Right lobe of liver (tissue), 6 donors: ENCODE results near the gene ZBTB12. TPM values are rescaled to one million over a fixed set of nuclear protein-coding genes. Genes with fewer than 3 reads are reported as not detected.
A peak's percentile ranks its signal among the peaks of the same experiment; 100 is the strongest.
"Not testable (repeated sequence)": the region's sequence is repeated elsewhere in the genome, so short reads cannot be mapped to it uniquely, and the experiment has no call there.

Experiments used
- ATAC-seq, 4 donors: fragments of 200-7000 bp; cut with Tn5 transposase; one replicate each; pipeline ENCODE4 v1.9.1; 2020; ENCODE audit warnings: mild to moderate bottlenecking in 4 of 4, moderate library complexity in 4 of 4
- DNase-seq, 3 donors: peaks; one replicate each; pipeline ENCODE4 v3.0.0-alpha.2; 2020
- H3K27ac ChIP-seq, 3 donors: fragments of 200-600 bp; one replicate each; pipeline ENCODE4 v1.8.0; 2022
- H3K27me3 ChIP-seq, 2 donors: fragments of 200-600 bp; one replicate each; pipeline ENCODE4 v1.8.0; 2022
- H3K36me3 ChIP-seq, 4 donors: fragments of 200-600 bp; sonication (generic) in 1 of 4; one replicate each; pipeline versions ENCODE4 v1.5.1 to v1.8.0; 2017 to 2022; ENCODE audit warnings: control low read depth in 1 of 4
- H3K4me1 ChIP-seq, 4 donors: fragments of 200-600 bp; sonication (generic) in 1 of 4; one replicate each; pipeline versions ENCODE4 v1.5.1 to v1.8.0; 2017 to 2022; ENCODE audit warnings: control low read depth in 1 of 4
- H3K4me3 ChIP-seq, 3 donors: fragments of 200-600 bp; one replicate each; pipeline ENCODE4 v1.8.0; 2022
- H3K9me3 ChIP-seq, 4 donors: fragments of 200-600 bp; sonication (generic) in 1 of 4; one replicate each; pipeline versions ENCODE4 v1.5.1 to v1.8.0; 2017 to 2022; ENCODE audit warnings: control low read depth in 1 of 4
- POLR2A ChIP-seq: fragments of 450-650 bp; IDR thresholded peaks from one replicate; pipeline ENCODE4 v1.6.1; 2017; ENCODE audit warnings: antibody characterized with exemption, mild to moderate bottlenecking
- WGBS: methylation state at CpG from one replicate; pipeline ENCODE4 v1.1.6; 2018; ENCODE audit warnings: low coverage, low lambda C conversion rate; ENCODE audit not compliant: insufficient coverage; ENCODE audit errors: missing lambda C conversion rate; 5-methylcytosine and 5-hydroxymethylcytosine counted together
- intact Hi-C, 2 donors: fragments of 100-400 bp; cut with DNase I; formaldehyde crosslinking; loops; one replicate each; pipeline versions ENCODE4 v1.11.2 to v1.14.1; 2022
- total RNA-seq, 6 experiments: library from RNA; depleted of rRNA in 2 of 6; stranded (reverse); fragments of >200 nt in 2 of 6; fragmentation: NEBNext Ultra II Directional in 3 of 6; extraction: Animal tissue kit (Norgen Biotek cat#: 25700) in 3 of 6; gene quantifications; one replicate each; pipeline versions ENCODE4 v1.1.0 to v1.2.4, GENCODE V29; 2016 to 2023
- TF ChIP-seq, protein P1 (sequence below), 4 donors: fragments of 200-600 bp in 3 of 4; fragments of 450-650 bp in 1 of 4; IDR thresholded peaks; one replicate each; pipeline versions ENCODE4 v1.5.1 to v1.8.0; 2016 to 2022; ENCODE audit warnings: antibody characterized with exemption in 4 of 4, mild to moderate bottlenecking in 2 of 4
- donor health status: DM: no; HTN: yes; CAD: no.
- donor health status: DM: no; HTN: no; CAD: no.
- donor health status: DM: no; HTN: no; CAD: no.
- donor health status: DM: no; HTN: yes; CAD: no.
- donor health status: DM: no; HTN: yes; CAD: no.

Gene ZBTB12
- total RNA-seq, 6 experiments from 2014 or later, result 0.25 to 0.82 (median 0.51) TPM; not detected in 1

DNA sequence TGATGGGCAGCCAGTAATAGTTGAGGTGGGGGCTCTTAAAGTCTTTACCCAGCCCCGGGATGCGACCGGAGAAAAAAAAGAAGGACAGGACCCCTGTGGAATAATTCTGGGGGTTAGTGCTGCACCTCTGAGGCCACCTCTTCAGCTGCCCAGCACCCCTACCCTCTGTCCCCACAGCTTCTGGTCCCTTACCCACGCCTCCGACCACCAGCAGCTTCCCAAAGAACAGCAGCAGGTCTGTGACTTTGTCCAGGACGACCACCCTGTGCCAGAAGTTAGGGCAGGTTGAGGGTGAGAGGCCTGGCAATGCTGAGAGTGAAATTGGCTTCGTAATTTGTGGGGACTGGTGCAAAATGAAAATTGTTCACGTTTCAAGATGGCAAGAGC, 37.1 kb downstream of the ZBTB12 start:
- WGBS, result 81% methylated on average over 5 of the region's 8 CpGs

DNA sequence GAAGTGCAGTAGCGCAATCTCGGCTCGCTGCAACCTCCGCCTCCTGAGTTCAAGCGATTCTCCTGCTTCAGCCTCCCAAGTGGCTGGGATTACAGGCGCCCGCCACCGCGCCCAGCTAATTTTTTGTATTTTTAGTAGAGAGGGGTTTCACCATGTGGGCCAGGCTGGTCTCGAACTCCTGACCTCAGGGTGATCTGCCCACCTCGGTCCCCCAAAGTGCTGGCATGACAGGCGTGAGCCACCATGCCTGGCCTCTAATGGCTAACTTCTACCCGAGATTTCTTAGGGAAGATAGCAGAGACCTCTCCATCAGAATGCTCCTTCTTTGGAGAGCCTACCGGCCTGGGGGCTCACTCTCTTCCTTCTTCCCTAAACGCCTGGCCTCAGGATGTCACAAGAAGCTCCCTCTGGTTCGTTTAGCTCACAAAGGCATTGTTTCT, 37.7 kb downstream of the ZBTB12 start:
- Histone ChIP-seq H3K27ac (peak overlapping the region; percentile 14 to 75 (median 73)), H3K4me1 (peaks cover 0 to 18% (median 0%) of the 10 kb centered on the region in 4 donors), H3K36me3 (peaks cover 0 to 12% (median 3%) of the 10 kb centered on the region in 4 donors), H3K4me3 (peak overlapping the region; percentile 43 to 59 (median 53))
- DNase-seq, ATAC-seq, intact Hi-C loops, H3K27me3 ChIP-seq, H3K9me3 ChIP-seq: not testable (repeated sequence)
- 15% methylated on average over 11 of the region's 16 CpGs for WGBS

More for the DNA sequence above, 37.1 kb downstream of the ZBTB12 start:
- TF ChIP-seq, protein P1, sequence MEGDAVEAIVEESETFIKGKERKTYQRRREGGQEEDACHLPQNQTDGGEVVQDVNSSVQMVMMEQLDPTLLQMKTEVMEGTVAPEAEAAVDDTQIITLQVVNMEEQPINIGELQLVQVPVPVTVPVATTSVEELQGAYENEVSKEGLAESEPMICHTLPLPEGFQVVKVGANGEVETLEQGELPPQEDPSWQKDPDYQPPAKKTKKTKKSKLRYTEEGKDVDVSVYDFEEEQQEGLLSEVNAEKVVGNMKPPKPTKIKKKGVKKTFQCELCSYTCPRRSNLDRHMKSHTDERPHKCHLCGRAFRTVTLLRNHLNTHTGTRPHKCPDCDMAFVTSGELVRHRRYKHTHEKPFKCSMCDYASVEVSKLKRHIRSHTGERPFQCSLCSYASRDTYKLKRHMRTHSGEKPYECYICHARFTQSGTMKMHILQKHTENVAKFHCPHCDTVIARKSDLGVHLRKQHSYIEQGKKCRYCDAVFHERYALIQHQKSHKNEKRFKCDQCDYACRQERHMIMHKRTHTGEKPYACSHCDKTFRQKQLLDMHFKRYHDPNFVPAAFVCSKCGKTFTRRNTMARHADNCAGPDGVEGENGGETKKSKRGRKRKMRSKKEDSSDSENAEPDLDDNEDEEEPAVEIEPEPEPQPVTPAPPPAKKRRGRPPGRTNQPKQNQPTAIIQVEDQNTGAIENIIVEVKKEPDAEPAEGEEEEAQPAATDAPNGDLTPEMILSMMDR (IDR thresholded peaks at IDR 0.05), result no peak
- TF ChIP-seq POLR2A, result no peak
- Histone ChIP-seq H3K4me1 (peaks cover 0 to 18% (median 0%) of the 10 kb centered on the region in 4 donors), H3K27me3 (no peaks in the 10 kb centered on the region), H3K36me3 (peaks cover 0 to 6% (median 2%) of the 10 kb centered on the region in 4 donors), H3K27ac (no peak overlapping the region), H3K9me3 (no peaks in the 10 kb centered on the region), H3K4me3 (no peak overlapping the region)
- DNase-seq (no peak), ATAC-seq (no peak)
- intact Hi-C loops, result no loop called here

DNA sequence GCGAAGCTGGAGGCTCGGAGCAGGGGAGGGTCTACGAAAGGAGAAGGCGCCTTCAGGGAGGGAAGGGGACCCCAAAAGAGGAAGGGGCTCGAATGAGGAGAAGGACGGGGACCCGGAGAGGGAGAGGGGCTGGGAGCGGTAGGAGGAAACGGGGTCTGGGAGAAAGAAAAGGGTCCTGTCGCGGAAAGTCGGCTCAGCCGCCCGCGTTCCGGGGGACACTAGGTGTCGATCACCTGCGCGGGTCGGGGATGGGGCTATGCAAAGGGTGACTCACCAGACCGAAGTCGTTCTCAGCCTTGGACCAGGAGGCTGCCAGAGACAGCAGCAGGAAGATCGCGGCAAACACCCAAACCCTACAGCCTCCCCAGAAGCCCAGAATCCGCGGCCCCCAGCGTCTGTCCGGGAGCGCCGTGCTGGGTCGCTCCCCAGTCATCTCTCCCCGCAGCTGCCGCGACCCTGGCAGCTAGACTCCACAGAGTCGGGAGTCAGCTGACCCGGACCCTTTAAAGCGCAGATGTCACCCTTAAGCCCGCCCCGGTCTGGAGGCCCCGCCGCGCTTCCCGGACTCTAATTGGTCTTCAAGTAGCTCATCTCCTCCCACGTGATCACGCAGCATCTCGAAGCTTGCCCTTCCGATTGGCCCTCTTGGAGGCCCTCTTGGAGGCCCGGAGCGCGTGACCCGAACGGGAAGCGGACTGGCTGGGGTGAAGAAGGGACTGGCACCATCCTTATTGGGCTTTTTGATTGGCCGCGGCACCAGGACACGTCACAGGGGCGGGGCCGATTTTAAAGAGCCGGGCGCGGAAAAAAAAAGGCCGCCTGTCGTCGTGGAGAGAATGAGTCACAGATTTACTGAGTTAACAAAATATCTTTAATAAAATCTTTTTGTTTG, 39.3 kb downstream of the ZBTB12 start, which contains the start of gene NEU1:
Gene NEU1 (minus strand): TSS at position 478 of the 892 bp plus-strand sequence. CDS start 45 bp downstream, at position 433.
- no peaks in the 10 kb centered on the region for H3K27me3 ChIP-seq
- H3K36me3 ChIP-seq, result peaks cover 0 to 24% (median 3%) of the 10 kb centered on the region in 4 donors
- peak within 1 kb of the TSS; percentile 74 to 93 (median 82) for H3K4me3 ChIP-seq
- H3K9me3 ChIP-seq, result no peaks in the 10 kb centered on the region
- WGBS, result under 1% methylated on average over 37 of the region's 64 CpGs
- intact Hi-C loops, result no loop called here
- ATAC-seq (peak; percentile 92 to 96 (median 95)), DNase-seq (peak; percentile 100)
- peaks cover 0 to 18% (median 0%) of the 10 kb centered on the region in 4 donors for H3K4me1 ChIP-seq
- TF ChIP-seq, protein P1 (IDR thresholded peaks at IDR 0.05), result no peak
- TF ChIP-seq POLR2A, result peak; percentile 96
- H3K27ac ChIP-seq, result peak within 1 kb of the TSS; percentile 60 to 83 (median 73)

DNA sequence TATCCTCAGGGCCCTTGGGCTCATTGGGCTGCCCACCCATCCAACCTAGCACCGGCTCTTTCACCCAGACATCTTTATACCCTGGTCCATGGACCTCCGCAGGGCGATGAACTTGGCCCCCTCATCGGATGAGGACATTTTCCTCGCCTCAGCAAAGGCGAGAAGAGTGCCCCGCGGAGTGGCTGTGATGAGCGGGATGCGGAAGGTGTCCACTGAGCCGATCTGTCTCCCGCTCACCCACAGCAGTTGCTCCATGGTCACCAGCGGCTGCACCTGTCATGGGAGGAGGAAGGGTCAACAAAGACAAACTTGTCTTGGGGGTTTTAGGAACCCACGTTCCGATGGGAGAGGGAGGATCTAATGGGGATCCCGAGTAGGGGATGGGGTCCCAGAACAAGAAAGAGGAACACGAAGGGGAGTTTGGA, 40.0 kb downstream of the ZBTB12 start:
- DNase-seq, result no peak
- peak overlapping the region; percentile 60 to 83 (median 71) for H3K27ac ChIP-seq
- intact Hi-C loops, result no loop called here
- TF ChIP-seq, protein P1 (IDR thresholded peaks at IDR 0.05), result no peak
- TF ChIP-seq POLR2A, result no peak
- no peak for ATAC-seq
- 41% methylated on average over 17 of the region's 17 CpGs for WGBS
- H3K4me1 ChIP-seq, result peaks cover 0 to 18% (median 0%) of the 10 kb centered on the region in 4 donors
- H3K9me3 ChIP-seq, result no peaks in the 10 kb centered on the region
- no peaks in the 10 kb centered on the region for H3K27me3 ChIP-seq
- peak overlapping the region; percentile 74 to 93 (median 82) for H3K4me3 ChIP-seq
- peaks cover 0 to 24% (median 3%) of the 10 kb centered on the region in 4 donors for H3K36me3 ChIP-seq

DNA sequence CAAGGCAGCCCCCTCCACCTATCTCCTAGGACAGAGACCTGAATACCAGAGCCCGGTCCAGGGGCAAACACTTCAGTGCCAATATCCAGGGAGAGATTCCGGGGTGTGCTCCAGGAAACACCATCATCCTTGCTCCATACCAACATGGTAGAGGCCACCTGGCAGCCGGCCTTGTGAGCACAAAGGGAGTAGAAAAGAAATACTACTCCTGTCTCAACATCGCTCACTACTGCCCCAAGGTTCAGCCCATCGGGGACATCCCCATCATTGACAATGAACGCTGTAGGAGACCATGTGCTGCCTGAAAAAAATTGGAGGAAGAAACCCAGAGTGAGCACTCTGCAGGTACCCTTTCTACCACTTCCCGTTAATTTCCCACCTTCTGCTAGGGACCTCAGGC, 40.7 kb downstream of the ZBTB12 start:
- peaks cover 0 to 24% (median 3%) of the 10 kb centered on the region in 4 donors for H3K36me3 ChIP-seq
- intact Hi-C loops, result no loop called here

More for the DNA sequence above, 40.7 kb downstream of the ZBTB12 start:
- peaks cover 0 to 18% (median 0%) of the 10 kb centered on the region in 4 donors for H3K4me1 ChIP-seq
- WGBS, result 88% methylated on average over 3 of the region's 7 CpGs
- TF ChIP-seq, protein P1 (IDR thresholded peaks at IDR 0.05), result no peak
- no peak for TF ChIP-seq POLR2A
- H3K27me3 ChIP-seq, result no peaks in the 10 kb centered on the region
- H3K4me3 ChIP-seq, result no peak overlapping the region
- DNase-seq, result no peak
- no peak overlapping the region for H3K27ac ChIP-seq
- no peak for ATAC-seq
- no peaks in the 10 kb centered on the region for H3K9me3 ChIP-seq
